HG02571 (cell line): Measurements from ENCODE around the gene FAM227B.
"Not testable (repeated sequence)": the region's sequence is repeated elsewhere in the genome, so short reads cannot be mapped to it uniquely, and the experiment has no call there.

Experiments
- ATAC-seq: cut with Tn5 transposase; IDR thresholded peaks from one replicate; pipeline ENCODE4 v1.9.1; 2021; ENCODE audit warnings: mild to moderate bottlenecking, moderate library complexity; ENCODE audit not compliant: unreplicated experiment

The FAM227B gene

DNA sequence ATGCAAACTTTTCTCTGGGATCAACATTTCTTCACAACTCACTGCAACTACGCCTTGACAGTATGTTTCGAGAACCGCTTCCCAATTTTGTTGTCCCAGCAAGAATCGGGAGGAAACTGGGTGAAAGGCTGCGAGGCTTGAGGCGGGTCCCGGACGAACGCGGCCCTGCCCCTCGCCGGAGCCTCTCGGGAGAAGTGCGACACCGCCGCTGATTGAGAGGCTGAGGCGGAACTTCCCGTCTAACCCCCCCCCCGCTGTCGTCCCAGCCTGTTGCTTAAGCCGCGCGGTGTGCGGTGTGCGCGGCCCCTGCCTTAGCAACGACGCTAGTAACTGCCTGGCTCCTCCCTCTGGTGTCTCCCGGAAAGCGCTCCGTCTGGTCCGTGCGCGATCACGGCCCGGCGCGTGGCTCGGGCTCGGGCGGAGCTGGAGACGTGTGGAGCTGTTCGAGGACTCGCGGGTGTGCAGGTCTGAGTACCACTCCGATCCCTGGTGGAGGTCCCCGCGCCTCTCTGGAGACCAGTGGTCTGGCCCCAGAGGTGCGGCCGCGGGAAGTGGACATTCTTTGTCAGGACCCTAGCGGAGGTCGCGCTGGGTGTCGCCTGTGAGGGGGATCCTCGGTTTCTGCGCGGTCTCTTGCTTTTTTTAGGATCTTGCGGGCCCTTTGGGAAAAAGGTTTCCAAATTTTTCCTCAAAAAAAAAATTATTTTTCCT is at the start of gene FAM227B, which contains the start of gene DTWD1:
Gene FAM227B (minus strand): TSS at position 161 of the 711 bp plus-strand sequence. CDS start 5,647 bp downstream, outside the sequence.
Gene DTWD1 (plus strand): TSS at position 391 of the 711 bp plus-strand sequence. CDS start 4,120 bp downstream, outside the sequence.
- ATAC-seq = peak; percentile 99

GRCh38 chr15:49669288-49669687 is 48.7 kb upstream of the FAM227B start:
- no peak for ATAC-seq

- ATAC-seq = not testable (repeated sequence)
Measured at GRCh38 chr15:49666486-49666885, 45.9 kb upstream of the FAM227B start.

DNA sequence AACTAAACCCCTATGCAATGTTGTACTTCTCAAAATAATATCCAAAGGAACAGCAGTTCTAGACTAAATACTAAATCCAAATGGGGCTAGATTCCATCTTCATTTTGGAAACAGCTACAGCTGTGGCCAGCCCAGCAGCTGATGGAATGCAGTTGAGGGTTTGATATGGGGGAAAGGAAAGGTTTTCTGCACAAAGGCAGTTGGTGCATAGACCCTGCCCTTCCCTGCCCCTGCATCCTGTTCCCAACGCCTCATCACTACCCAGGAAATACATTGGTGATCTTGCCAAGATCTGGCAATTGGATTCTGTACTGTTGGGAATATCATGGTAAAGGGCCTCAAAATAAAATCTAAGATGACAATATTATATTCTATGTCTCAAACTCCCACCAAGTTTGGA is 44.1 kb upstream of the FAM227B start:
- ATAC-seq = no peak

DNA sequence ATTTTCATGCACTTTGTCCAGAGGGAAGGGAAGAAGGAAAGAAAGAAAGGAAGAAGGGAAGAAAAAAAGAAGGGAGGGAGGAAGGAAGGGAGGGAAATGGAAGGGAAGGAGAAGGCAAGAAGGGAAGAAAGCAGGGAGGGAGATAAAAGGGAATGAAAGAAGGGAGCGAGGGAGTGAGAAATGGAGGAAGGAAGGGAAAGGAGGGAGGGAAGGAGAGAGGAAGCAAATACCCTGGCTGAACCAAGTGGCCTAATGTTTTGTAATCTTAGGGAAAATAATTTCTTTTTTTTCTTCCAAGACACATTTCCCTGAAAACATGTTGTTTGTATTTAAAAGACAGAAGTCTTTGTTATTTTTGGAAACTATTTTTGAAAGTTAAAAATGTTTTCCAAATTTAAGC is 36.1 kb upstream of the FAM227B start:
- no peak for ATAC-seq

- no peak for ATAC-seq
Measured at GRCh38 chr15:49652922-49653321, 32.3 kb upstream of the FAM227B start.

DNA sequence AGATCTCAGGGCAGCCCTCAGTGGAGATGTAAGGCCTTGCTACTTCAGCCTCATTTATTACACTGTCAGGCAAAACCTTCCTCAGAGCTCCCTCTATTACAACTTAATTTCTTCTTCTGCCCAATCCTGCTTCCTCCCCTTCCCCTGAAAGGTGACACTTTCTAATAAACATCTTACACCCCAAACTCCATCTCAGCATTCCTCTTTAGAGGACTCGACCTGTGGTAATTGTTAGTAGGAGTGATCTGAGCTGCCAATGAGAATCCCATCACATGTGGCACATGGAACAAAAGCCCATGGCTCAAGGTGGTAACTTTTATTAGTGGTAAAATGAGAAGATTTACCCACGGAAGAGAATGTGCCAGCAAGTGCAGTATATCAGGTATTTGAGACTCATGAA is 30.1 kb upstream of the FAM227B start:
- ATAC-seq = no peak

DNA sequence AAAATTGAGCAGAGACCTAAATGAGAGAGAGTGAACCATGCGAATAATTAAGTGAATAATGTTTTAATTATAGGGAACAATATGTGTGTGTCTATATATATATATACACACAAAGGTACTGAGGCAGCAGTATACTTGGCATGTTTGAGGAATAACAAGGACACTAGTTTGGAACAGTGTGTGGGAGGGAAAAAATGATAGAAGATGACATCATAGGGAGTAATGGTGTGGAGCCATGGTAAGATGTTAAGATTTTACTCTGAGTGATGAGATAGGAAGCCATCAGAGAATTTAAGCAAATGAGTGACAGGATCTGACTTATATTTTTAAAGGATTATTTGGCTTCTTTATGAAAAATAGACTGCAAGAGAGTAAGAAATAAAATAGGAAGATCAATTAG is 29.4 kb upstream of the FAM227B start:
- no peak for ATAC-seq

DNA sequence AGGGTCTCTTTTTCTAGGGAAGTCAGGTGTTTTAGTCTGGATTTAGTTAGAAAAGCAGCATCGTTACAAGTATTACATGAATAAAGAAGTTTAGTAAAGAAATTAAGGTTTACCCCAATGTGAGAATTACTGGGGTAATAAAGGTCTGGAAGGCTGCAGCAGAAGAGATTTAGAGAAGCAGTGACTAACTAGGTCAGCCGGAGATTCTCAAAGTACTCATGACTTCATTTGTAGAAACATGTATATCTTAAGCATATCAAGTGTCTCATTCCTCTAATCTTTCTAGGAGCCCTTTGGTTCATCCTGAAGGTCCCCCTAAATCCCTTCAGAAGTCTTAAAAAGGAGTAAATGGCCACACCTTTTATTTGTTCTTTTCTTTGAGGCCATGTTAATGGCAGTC is 26.3 kb upstream of the FAM227B start:
- ATAC-seq = no peak

- no peak for ATAC-seq
Measured at GRCh38 chr15:49645941-49646340, 25.3 kb upstream of the FAM227B start.

DNA sequence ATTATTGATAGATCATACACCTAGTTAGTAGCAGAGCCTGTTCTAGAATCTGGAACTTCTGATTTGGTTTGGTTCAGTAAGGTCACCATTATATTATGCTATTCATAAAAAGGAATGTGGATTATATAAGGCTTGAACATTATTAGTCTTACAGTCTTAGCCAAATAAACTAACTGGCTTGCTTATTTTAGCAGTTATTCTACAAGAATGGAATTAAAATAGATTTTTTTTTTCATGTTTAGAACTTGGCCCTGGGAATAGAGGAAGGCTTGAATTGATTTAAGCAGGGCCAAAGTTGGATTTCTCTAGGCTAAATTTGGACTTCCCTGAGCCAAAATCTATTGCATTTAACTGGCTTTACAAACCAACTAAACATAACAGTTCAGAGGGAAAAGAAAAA is 24.7 kb upstream of the FAM227B start:
- ATAC-seq = no peak

DNA sequence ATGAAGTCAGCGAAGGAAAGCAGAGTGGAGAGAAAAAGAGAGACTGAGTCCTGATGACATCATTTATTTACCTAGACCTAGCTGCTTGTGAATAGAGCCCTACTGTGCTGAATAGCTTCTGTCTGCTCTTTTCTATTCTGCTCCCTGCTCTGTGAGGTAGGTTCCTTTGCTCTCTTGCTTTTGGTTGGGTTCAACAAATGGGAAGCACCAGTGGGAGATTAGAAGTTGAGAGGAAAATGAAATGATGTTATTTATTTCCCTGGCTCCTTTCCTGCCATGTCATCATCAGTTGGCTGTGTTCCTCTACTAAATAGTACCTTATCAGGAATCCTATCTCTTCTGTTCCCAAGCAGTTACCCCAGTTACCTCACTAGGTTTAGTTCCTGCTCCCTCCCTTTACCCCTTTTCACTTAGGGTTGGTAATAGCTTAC is 23.8 kb upstream of the FAM227B start:
- ATAC-seq = no peak

GRCh38 chr15:49637857-49638256 is 17.2 kb upstream of the FAM227B start:
- ATAC-seq = no peak

- ATAC-seq = no peak
Measured at GRCh38 chr15:49628379-49628778, 7.8 kb upstream of the FAM227B start.

DNA sequence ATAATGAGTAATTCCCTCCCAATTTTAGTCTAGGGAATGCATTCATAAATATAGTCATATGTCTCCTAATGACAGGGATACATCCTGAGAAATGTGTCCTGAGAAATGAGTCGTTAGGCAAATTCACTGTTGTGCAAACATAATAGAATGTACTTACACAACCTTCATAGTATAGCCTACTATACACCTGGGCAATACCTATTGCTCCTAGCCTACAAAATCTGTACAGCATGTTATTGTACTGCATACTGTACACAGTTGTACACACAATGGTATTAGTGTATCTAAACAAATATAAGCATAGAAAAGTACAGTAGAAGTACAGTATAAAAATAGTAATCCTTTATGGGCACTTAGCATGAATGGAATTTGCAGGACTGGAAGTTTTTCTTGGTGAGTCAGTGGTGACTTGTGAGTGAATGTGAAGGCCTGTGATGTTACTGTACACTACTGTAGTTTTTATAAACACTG is 6.8 kb upstream of the FAM227B start:
- no peak for ATAC-seq

DNA sequence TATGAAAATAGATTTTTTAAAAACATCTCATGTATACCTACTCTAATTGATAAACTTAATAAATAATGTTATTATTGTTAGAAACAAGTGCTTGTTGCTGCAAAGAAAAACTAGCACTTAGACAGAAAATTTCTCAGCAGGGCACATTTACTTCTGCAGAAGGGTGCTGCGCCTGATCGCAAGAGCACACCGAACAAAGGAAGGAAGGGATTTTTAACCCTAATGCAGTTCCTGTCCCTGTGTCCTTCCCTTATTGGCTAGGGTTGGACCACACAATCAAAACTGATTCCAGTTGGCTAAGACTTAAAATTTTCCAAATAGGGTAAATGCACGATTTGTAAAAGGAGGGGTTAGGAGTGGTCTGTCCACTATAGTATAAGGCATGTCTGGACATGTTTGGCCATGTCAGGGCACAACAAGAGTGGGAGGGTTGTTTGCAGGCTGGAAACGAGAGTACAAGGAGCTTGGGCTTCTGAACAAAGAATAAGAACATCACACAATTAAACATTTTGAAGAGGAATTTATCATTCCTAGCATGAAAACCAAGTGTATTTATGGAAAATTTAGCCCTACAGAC is 4.9 kb upstream of the FAM227B start:
- ATAC-seq = no peak

- no peak for ATAC-seq
Measured at GRCh38 chr15:49624056-49624455, 3.4 kb upstream of the FAM227B start.

- no peak for ATAC-seq
Measured at GRCh38 chr15:49622561-49622960, 1.9 kb upstream of the FAM227B start.

DNA sequence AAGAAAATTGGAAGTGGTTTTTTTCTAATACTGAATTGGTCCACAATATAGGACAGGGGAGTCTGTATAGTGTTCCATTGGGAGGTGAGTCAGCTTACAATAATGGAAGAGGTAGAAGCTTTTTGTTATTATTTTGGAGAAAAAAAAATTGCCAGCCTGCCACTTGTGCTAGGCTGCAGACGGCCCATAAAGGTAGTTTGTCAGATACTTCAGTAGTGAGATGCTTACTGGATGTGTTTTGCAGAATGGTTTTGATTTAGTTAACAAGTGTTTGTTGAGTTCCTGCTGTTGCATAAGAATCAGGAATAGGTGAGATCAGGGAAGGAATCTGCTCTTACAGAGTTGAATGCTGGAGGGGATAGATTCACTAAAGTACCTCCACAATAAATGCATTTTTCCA is 1.3 kb upstream of the FAM227B start:
- no peak for ATAC-seq

DNA sequence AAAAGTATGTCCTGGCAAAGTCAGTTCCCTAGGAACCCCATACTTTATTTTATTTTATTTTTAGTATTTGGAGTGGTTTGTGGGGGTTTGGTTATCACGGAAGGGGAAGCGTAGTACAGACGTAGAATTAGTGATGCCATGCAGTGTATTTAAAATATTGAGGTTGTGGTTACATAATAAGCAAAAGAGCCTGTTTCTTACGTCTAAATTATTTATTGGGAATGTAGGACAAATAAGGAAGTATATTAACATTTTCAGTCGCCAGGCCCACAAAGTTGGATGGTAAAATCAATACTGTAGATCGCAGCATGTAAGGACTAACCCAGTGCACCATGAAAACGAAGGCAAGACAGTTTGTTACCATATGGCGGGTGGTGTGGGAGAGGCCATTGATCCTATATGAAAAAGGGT is 788 bp upstream of the FAM227B start:
- ATAC-seq = no peak

DNA sequence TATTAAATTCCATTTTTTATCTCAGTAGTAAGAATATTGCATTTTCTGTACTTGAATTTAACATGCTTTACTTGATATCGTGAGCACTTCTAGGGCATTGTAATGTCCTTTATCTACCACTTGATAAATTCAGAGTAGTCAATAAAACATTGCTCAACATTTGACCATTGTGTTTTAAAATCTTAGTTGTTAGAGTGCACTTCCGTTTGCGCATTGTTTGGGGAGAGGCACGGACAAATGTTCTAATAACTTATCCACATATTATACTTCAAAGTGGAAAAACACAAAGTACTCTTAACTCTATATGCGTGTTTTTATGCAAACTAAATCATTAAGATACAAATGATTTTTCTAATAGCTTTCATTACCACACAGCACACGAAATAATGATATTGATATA is 419 bp downstream of the FAM227B start:
- ATAC-seq = no peak

- no peak for ATAC-seq
Measured at GRCh38 chr15:49619226-49619625, 1.4 kb downstream of the FAM227B start.
